Kidney (tissue), 19 donors: ENCODE results near the gene OR4F29. TPM values are rescaled to one million over a fixed set of nuclear protein-coding genes. Genes with fewer than 3 reads are reported as not detected.
"Not testable (repeated sequence)": the region's sequence is repeated elsewhere in the genome, so short reads cannot be mapped to it uniquely, and the experiment has no call there.

Source experiments
- DNase-seq, 5 donors: peaks; one replicate each; pipeline ENCODE4 v3.0.0-alpha.2; 2013 to 2020
- FAIRE-seq: peaks from 2 replicates; lab custom pipeline; 2012; peaks lifted over from hg19 to GRCh38; lab: Jason Lieb, UNC
- H3K27ac ChIP-seq, 2 donors: one replicate each; pipeline ENCODE4 v1.7.0; 2013; ENCODE audit warnings: low read depth in 2 of 2, low read length in 2 of 2, inconsistent platforms in 1 of 2
- H3K27me3 ChIP-seq: one replicate; pipeline ENCODE4 v1.7.1; 2013; ENCODE audit warnings: low read length, inconsistent platforms; ENCODE audit not compliant: control insufficient read depth, insufficient read depth
- H3K36me3 ChIP-seq, 3 donors: one replicate each; pipeline versions ENCODE4 v1.7.0 to v1.7.1; 2013; ENCODE audit warnings: low read length in 3 of 3, control low read depth in 1 of 3, inconsistent platforms in 1 of 3; ENCODE audit not compliant: insufficient read depth in 3 of 3, control insufficient read depth in 2 of 3
- H3K4me1 ChIP-seq, 3 donors: one replicate each; pipeline versions ENCODE4 v1.7.0 to v1.7.1; 2013; ENCODE audit warnings: low read length in 3 of 3, inconsistent platforms in 1 of 3, low read depth in 1 of 3; ENCODE audit not compliant: control insufficient read depth in 2 of 3, insufficient read depth in 2 of 3
- H3K4me3 ChIP-seq, 3 donors: one replicate each; pipeline versions ENCODE4 v1.7.0 to v1.8.1; 2013; ENCODE audit warnings: low read length in 3 of 3, control low read depth in 1 of 3, inconsistent platforms in 1 of 3
- H3K9ac ChIP-seq, 3 donors: one replicate each; pipeline versions ENCODE4 v1.7.0 to v1.7.1; 2013; ENCODE audit warnings: low read length in 3 of 3, control low read depth in 1 of 3, inconsistent platforms in 1 of 3
- H3K9me3 ChIP-seq, 3 donors: one replicate each; pipeline versions ENCODE4 v1.7.0 to v1.7.1; 2013; ENCODE audit warnings: low read length in 3 of 3, control low read depth in 1 of 3, inconsistent platforms in 1 of 3; ENCODE audit not compliant: control insufficient read depth in 2 of 3, insufficient read depth in 1 of 3
- intact Hi-C: fragments of 100-400 bp; cut with DNase I; formaldehyde crosslinking; loops from one replicate; pipeline ENCODE4 v1.11.1; 2022
- long read RNA-seq, 10 donors: library from polyadenylated mRNA in 1 of 10; unstranded in 1 of 10; transcript quantifications; one replicate each; pipeline ENCODE4 v2.0.0 and lab custom pipeline, GENCODE V29; 2021 to 2026
- polyA plus RNA-seq: library from polyadenylated mRNA; stranded (reverse); fragments of 350-450 nt; fragmentation: Illumina TruSeq; extraction: RNeasy Lipid Tissue Mini Kit (QIAGEN cat#74804); gene quantifications from one replicate; pipeline ENCODE4 v1.2.3, GENCODE V29; 2014; ENCODE audit warnings: low read depth, low replicate concordance; ENCODE audit not compliant: insufficient read depth
- total RNA-seq: library from RNA; stranded (reverse); fragmentation: NEBNext Ultra II Directional; extraction: Animal tissue kit (Norgen Biotek cat#: 25700); gene quantifications from one replicate; pipeline ENCODE4 v1.2.1, GENCODE V29; 2021
- donor health status: control.
- donor health status: control.
- donor health status: DM: yes; HTN: yes; CAD: no.
- donor health status: Normal renal cell carcinoma (clear cell type).

OR4F29 gene
- total RNA-seq (not detected), polyA plus RNA-seq (not detected)
- long read RNA-seq, donor 1: 0 reads
- long read RNA-seq, donor 2: 0 reads
- long read RNA-seq, donor 3: 0 reads
- long read RNA-seq, donor 4: 0 reads
- long read RNA-seq, donor 5: 0 reads
- long read RNA-seq, donor 6: 0 reads
- long read RNA-seq, donor 7: 0 reads
- long read RNA-seq, donor 8: 0 reads
- long read RNA-seq, donor 9: 0 reads
- long read RNA-seq, donor 10: 0 reads

- H3K4me1 ChIP-seq, H3K27me3 ChIP-seq, intact Hi-C loops, H3K4me3 ChIP-seq, H3K36me3 ChIP-seq, H3K9ac ChIP-seq, H3K9me3 ChIP-seq, FAIRE-seq, DNase-seq, H3K27ac ChIP-seq: not testable (repeated sequence)
Measured at GRCh38 chr1:451578-451977, at the start of gene OR4F29. OR4F29 (minus strand) TSS chr1:451678; CDS start chr1:451678, 0 bp downstream.

Other genes with a start within 250 kb of the OR4F29 start
- not detected for gene OR4F16, start 235.0 kb upstream of the OR4F29 start, total RNA-seq
- gene OR4F16, start 235.0 kb upstream of the OR4F29 start, polyA plus RNA-seq: not detected